HCT116 (cell line): Measurements from ENCODE around the gene VCAN.

Experiments
- FOSL1 ChIP-seq: IDR thresholded peaks from 2 replicates; pipeline ENCODE4 v1.6.1; 2012; ENCODE audit warnings: low read depth
- POLR2A ChIP-seq: IDR thresholded peaks from 2 replicates; pipeline ENCODE4 v1.7.0; 2011; ENCODE audit warnings: borderline replicate concordance; ENCODE audit not compliant: insufficient read depth, insufficient read length; ENCODE audit errors: extremely low read depth
- POLR2AphosphoS5 ChIP-seq: IDR thresholded peaks from 2 replicates; pipeline ENCODE4 v1.6.1; 2011; ENCODE audit warnings: mild to moderate bottlenecking, low read depth, low read length, moderate library complexity
- RAD21 ChIP-seq: IDR thresholded peaks from 2 replicates; pipeline ENCODE4 v1.6.1; 2012; ENCODE audit warnings: low read depth, mild to moderate bottlenecking
- SRF ChIP-seq: IDR thresholded peaks from 2 replicates; pipeline ENCODE4 v1.6.1; 2012; ENCODE audit warnings: low read depth
- TF ChIP-seq, protein P1 (sequence below), 3 experiments: fragments of 200-600 bp in 1 of 3; sonication (generic) in 1 of 3; IDR thresholded peaks in 2 of 3; conservative IDR thresholded peaks in 1 of 3; 2 replicates each; pipeline ENCODE4 v1.5.1; 2012 to 2017; ENCODE audit warnings: low read depth in 2 of 3, low read length in 2 of 3, antibody characterized with exemption in 1 of 3, borderline replicate concordance in 1 of 3, control low read depth in 1 of 3, mild to moderate bottlenecking in 1 of 3, mixed read lengths in 1 of 3, mixed run types in 1 of 3, moderate library complexity in 1 of 3; ENCODE audit not compliant: insufficient read depth in 1 of 3

DNA sequence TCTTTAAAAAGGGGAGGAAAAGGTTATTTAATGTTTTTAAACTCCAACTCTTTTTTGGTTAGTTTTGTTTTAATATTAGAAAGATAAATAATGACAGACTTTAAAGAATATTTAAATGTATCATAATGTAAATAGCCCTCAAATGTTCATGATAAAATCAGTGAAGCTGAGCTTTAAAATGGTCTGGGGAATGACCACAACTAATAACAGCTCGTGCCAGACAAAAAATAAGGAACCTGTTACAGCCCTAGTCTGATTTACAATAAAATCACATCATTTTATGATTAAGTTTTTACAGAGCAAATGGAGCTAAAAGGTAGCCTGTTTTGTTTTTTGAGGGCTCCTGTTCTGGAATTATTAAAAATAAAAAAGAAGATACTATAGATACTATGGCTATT, 46.1 kb downstream of the VCAN start:
- TF ChIP-seq POLR2AphosphoS5 (no peak), SRF (no peak), RAD21 (no peak), FOSL1 (no peak), POLR2A (no peak)
- TF ChIP-seq, protein P1, sequence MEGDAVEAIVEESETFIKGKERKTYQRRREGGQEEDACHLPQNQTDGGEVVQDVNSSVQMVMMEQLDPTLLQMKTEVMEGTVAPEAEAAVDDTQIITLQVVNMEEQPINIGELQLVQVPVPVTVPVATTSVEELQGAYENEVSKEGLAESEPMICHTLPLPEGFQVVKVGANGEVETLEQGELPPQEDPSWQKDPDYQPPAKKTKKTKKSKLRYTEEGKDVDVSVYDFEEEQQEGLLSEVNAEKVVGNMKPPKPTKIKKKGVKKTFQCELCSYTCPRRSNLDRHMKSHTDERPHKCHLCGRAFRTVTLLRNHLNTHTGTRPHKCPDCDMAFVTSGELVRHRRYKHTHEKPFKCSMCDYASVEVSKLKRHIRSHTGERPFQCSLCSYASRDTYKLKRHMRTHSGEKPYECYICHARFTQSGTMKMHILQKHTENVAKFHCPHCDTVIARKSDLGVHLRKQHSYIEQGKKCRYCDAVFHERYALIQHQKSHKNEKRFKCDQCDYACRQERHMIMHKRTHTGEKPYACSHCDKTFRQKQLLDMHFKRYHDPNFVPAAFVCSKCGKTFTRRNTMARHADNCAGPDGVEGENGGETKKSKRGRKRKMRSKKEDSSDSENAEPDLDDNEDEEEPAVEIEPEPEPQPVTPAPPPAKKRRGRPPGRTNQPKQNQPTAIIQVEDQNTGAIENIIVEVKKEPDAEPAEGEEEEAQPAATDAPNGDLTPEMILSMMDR (IDR thresholded peaks at IDR 0.05 in 2 of 3, conservative IDR thresholded peaks at IDR 0.05 in 1 of 3; ENCODE audit: borderline replicate concordance in 1 of 3, insufficient read depth in 1 of 3, low read depth in 2 of 3, low read length in 2 of 3) = no peak
